ENCODE measurements around the gene SYN1. TPM values are rescaled to one million over a fixed set of nuclear protein-coding genes. Genes with fewer than 3 reads are reported as not detected.

SYN1 gene
- total RNA-seq, 2 experiments from 2014 or later: 0.83 to 1.3 TPM

GRCh38 chrX:47523713-47524166, 95.9 kb downstream of the SYN1 start:
- Mint-ChIP-seq H3K4me1 (ENCODE audit: low read depth) (no peaks in the 10 kb centered on the region), H3K27me3 (no peaks in the 10 kb centered on the region), H3K36me3 (no peaks in the 10 kb centered on the region), H3K27ac (no peak overlapping the region), H3K9me3 (no peaks in the 10 kb centered on the region), H3K4me3 (peak overlapping the region; percentile 60)
- CTCF ChIA-PET: interaction anchor here (0.6 to 3.3 kb wide), 24 partner anchors 9 to 381 kb away, joined by 3 to 23 read pairs (median 4); partner anchors contain the start of genes NDUFB11 and RBM10
- intact Hi-C loops (cut with micrococcal nuclease): loop anchor here (2.0 to 5.0 kb wide), 4 partner anchors 41 to 331 kb away; partner anchors contain the start of genes UBA1 and ZNF41
- DNase-seq: no peak
- POLR2A ChIA-PET: interaction anchor here (1.2 kb wide), 1 partner anchor 333 kb away, joined by 3 read pairs; no protein-coding TSS in a partner anchor

DNA sequence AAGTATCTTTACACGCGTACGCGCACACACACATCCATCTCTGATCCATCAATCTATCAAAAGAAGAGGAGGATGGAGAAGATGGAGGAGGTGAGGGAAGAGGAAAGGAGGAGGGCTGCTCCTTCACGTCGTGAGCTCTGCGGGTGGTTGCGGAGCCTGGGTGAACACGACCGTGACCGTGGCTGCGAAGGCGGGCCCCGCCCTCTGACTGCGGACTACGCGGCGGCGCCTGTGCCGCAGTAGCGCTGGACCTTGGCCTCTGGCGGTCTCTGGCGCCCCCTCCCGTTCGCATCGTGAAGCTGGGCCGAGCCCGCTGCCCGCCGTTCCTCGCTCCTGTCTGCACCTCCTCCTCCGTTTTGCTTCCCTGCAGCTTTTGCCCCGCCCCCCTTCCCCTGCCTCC, 96.4 kb downstream of the SYN1 start:
- peak; percentile 86 for DNase-seq
- intact Hi-C loops (cut with micrococcal nuclease): loop anchor here (2.0 to 5.0 kb wide), 4 partner anchors 41 to 330 kb away; partner anchors contain the start of genes UBA1 and ZNF41
- H3K27ac Mint-ChIP-seq: no peak overlapping the region

More for the DNA sequence above, 96.4 kb downstream of the SYN1 start:
- Mint-ChIP-seq H3K36me3 (no peaks in the 10 kb centered on the region), H3K9me3 (no peaks in the 10 kb centered on the region), H3K27me3 (no peaks in the 10 kb centered on the region), H3K4me1 (ENCODE audit: low read depth) (no peaks in the 10 kb centered on the region), H3K4me3 (peak overlapping the region; percentile 60)
- POLR2A ChIA-PET: interaction anchor here (1.2 kb wide), 1 partner anchor 332 kb away, joined by 3 read pairs; no protein-coding TSS in a partner anchor
- CTCF ChIA-PET: interaction anchor here (0.6 to 3.3 kb wide), 25 partner anchors 8 to 381 kb away, joined by 3 to 23 read pairs (median 4); partner anchors contain the start of genes NDUFB11 and RBM10

Small RNA genes lying within 50 kb of the gene (microRNA-seq; reads per million reads assigned to microRNA genes)
- not detected for gene MIR4769 (ENCODE audit: borderline microRNAs expressed, borderline number of aligned reads, borderline replicate concordance)

Other genes starting within 250 kb of the SYN1 start
- under 1 TPM; 0.50 to 0.53 TPM for gene ZNF157, start 249.3 kb downstream of the SYN1 start, total RNA-seq
- 1 to 10 TPM; 8.4 to 8.7 TPM for gene ZNF41, start 136.6 kb downstream of the SYN1 start, total RNA-seq
- 10 to 100 TPM; 66.4 to 68.6 TPM for gene ARAF, start 58.7 kb downstream of the SYN1 start, total RNA-seq
- gene TIMP1, start 37.4 kb downstream of the SYN1 start, total RNA-seq: 10 to 100 TPM; 85.6 to 92.8 TPM
- gene CFP, start 10.1 kb upstream of the SYN1 start, total RNA-seq: 1 to 10 TPM; 3.4 to 4.4 TPM
- gene ELK1, start 30.7 kb upstream of the SYN1 start, total RNA-seq: 10 to 100 TPM; 93.6 to 95.3 TPM
- 100 to 1,000 TPM; 198 to 210 TPM for gene UXT, start 39.3 kb upstream of the SYN1 start, total RNA-seq
- 1 to 10 TPM; 6.0 to 7.2 TPM for gene ZNF81, start 217.0 kb upstream of the SYN1 start, total RNA-seq

All from activated CD4-positive, alpha-beta memory T cell treated with anti-CD3 and anti-CD28 coated beads for 36 hours (primary cell).